H1 (cell line): ENCODE measurements around the gene CSGALNACT2. TPM values are rescaled to one million over a fixed set of nuclear protein-coding genes. Genes with fewer than 3 reads are reported as not detected.

Source experiments
- ASH2L ChIP-seq: fragments of 200-600, 300-600 bp; sonication (generic); IDR thresholded peaks from one replicate; pipeline ENCODE4 v1.7.1; 2017; ENCODE audit warnings: low read length
- BRCA1 ChIP-seq: IDR thresholded peaks from 2 replicates; pipeline ENCODE4 v1.6.1; 2012; ENCODE audit warnings: low read depth, low read length, improper control_type of control experiment
- CHD1 ChIP-seq: IDR thresholded peaks from 2 replicates; pipeline ENCODE4 v1.6.1; 2012; ENCODE audit warnings: low read depth, low read length, improper control_type of control experiment
- CHD7 ChIP-seq: fragments of 300-600 bp; sonication (generic); IDR thresholded peaks from 2 replicates; pipeline ENCODE4 v1.7.1; 2012; ENCODE audit warnings: low read length, moderate library complexity, mild to moderate bottlenecking, inconsistent platforms; ENCODE audit not compliant: insufficient replicate concordance
- EZH2 ChIP-seq: fragments of 200-600 bp; sonication (generic); IDR thresholded peaks from 2 replicates; pipeline ENCODE4 v1.7.1; 2012; ENCODE audit warnings: low read depth, mild to moderate bottlenecking, moderate library complexity, low read length, inconsistent platforms; ENCODE audit not compliant: severe bottlenecking
- HDAC2 ChIP-seq, 2 experiments: fragments of 300-600 bp in 1 of 2; sonication (generic) in 1 of 2; IDR thresholded peaks; 2 replicates each; pipeline ENCODE4 v1.6.1; 2011 to 2012; ENCODE audit warnings: low read depth in 2 of 2, low read length in 2 of 2, mild to moderate bottlenecking in 2 of 2, moderate library complexity in 2 of 2, borderline replicate concordance in 1 of 2, inconsistent platforms in 1 of 2
- JUND ChIP-seq: IDR thresholded peaks from 2 replicates; pipeline ENCODE4 v1.6.1; 2011; ENCODE audit warnings: mild to moderate bottlenecking, improper control_type of control experiment, low read length
- RXRA ChIP-seq: IDR thresholded peaks from 2 replicates; pipeline ENCODE4 v1.6.1; 2011; ENCODE audit warnings: low read depth, mild to moderate bottlenecking, low read length, moderate library complexity; ENCODE audit not compliant: insufficient read depth
- SRF ChIP-seq: IDR thresholded peaks from 2 replicates; pipeline ENCODE4 v1.6.1; 2011; ENCODE audit warnings: mild to moderate bottlenecking, low read depth, low read length, moderate library complexity
- SUZ12 ChIP-seq: fragments of 200-600 bp; sonication (generic); IDR thresholded peaks from 2 replicates; pipeline ENCODE4 v1.6.1; 2012; ENCODE audit warnings: mild to moderate bottlenecking, inconsistent platforms, low read length, moderate library complexity, mixed read lengths
- ZNF274 ChIP-seq: IDR thresholded peaks from 2 replicates; pipeline ENCODE4 v1.7.0; 2012; ENCODE audit warnings: low read length, borderline replicate concordance; ENCODE audit errors: extremely low read depth
- polyA plus RNA-seq, 7 experiments: library from polyadenylated mRNA; depleted of rRNA in 3 of 7; stranded (reverse) in 5 of 7; unstranded in 2 of 7; fragments of >200 nt in 5 of 7; fragments of 200-250 nt in 2 of 7; gene quantifications; 1 replicate in 5 of 7; 2 replicates in 1 of 7; 4 replicates in 1 of 7; pipeline versions ENCODE4 v1.2.1 to v1.2.3, GENCODE V29; 2011 to 2013; ENCODE audit warnings: missing spikeins in 2 of 7, mixed read lengths in 2 of 7
- total RNA-seq: library from RNA; stranded (reverse); fragmentation: NEBNext Ultra II Directional; extraction: Animal tissue kit (Norgen Biotek cat#: 25700); gene quantifications from 2 replicates; pipeline ENCODE4 v1.2.1, GENCODE V29; 2021

Gene CSGALNACT2
- total and polyA plus RNA-seq, 2 of the 8 experiments (the other 6 are each of a cell fraction or from before 2014, with no cell fraction given), result 2.6 to 5.3 TPM

- TF ChIP-seq CHD7 (no peak), SUZ12 (no peak), BRCA1 (no peak), CHD1 (no peak), HDAC2 (IDR thresholded peaks at IDR 0.05; ENCODE audit: borderline replicate concordance in 1 of 2, low read depth in 2 of 2, low read length in 2 of 2) (no peak), SRF (no peak), EZH2 (no peak), ZNF274 (no peak), RXRA (no peak), JUND (no peak), ASH2L (no peak)
Observed at GRCh38 chr10:43151371-43151770, 13.1 kb downstream of the CSGALNACT2 start (continued).
